ENCODE measurements around the gene PTGDR.

Gene PTGDR

DNA sequence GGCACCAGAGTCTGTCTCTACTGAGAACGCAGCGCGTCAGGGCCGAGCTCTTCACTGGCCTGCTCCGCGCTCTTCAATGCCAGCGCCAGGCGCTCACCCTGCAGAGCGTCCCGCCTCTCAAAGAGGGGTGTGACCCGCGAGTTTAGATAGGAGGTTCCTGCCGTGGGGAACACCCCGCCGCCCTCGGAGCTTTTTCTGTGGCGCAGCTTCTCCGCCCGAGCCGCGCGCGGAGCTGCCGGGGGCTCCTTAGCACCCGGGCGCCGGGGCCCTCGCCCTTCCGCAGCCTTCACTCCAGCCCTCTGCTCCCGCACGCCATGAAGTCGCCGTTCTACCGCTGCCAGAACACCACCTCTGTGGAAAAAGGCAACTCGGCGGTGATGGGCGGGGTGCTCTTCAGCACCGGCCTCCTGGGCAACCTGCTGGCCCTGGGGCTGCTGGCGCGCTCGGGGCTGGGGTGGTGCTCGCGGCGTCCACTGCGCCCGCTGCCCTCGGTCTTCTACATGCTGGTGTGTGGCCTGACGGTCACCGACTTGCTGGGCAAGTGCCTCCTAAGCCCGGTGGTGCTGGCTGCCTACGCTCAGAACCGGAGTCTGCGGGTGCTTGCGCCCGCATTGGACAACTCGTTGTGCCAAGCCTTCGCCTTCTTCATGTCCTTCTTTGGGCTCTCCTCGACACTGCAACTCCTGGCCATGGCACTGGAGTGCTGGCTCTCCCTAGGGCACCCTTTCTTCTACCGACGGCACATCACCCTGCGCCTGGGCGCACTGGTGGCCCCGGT, at the start of gene PTGDR:
Gene PTGDR (plus strand): TSS at position 198 of the 778 bp plus-strand sequence. CDS start 117 bp downstream, at position 315.
- Histone ChIP-seq H2AFZ (ENCODE audit: low read length, unreplicated experiment) (peak within 1 kb of the TSS; percentile 79), H3K36me3 (ENCODE audit: insufficient read depth, low read length) (no peaks in the 10 kb centered on the region), H3K27ac (ENCODE audit: low read depth, low read length) (peak within 1 kb of the TSS; percentile 91), H3K4me1 (ENCODE audit: control insufficient read depth, insufficient read depth, low read length, unreplicated experiment) (peaks cover 27% of the 10 kb centered on the region), H3K4me3 (ENCODE audit: low read depth, low read length) (peak within 1 kb of the TSS; percentile 87), H3K27me3 (ENCODE audit: insufficient read depth, low read length) (no peaks in the 10 kb centered on the region), H3K79me2 (ENCODE audit: control insufficient read depth, insufficient read depth, low read length, unreplicated experiment) (no peaks in the 10 kb centered on the region)

- Histone ChIP-seq H3K4me3 (ENCODE audit: low read depth, low read length) (no peak overlapping the region), H3K36me3 (ENCODE audit: insufficient read depth, low read length) (no peaks in the 10 kb centered on the region), H3K27me3 (ENCODE audit: insufficient read depth, low read length) (no peaks in the 10 kb centered on the region), H3K4me1 (ENCODE audit: control insufficient read depth, insufficient read depth, low read length, unreplicated experiment) (peaks cover 12% of the 10 kb centered on the region), H3K79me2 (ENCODE audit: control insufficient read depth, insufficient read depth, low read length, unreplicated experiment) (no peaks in the 10 kb centered on the region), H2AFZ (ENCODE audit: low read length, unreplicated experiment) (no peak overlapping the region), H3K27ac (ENCODE audit: low read depth, low read length) (no peak overlapping the region)
Measured at GRCh38 chr14:52219488-52220084, 47.9 kb upstream of the PTGDR start.

- H3K27ac ChIP-seq (ENCODE audit: low read depth, low read length), result no peak overlapping the region
- H3K36me3 ChIP-seq (ENCODE audit: insufficient read depth, low read length), result no peaks in the 10 kb centered on the region
- H3K4me1 ChIP-seq (ENCODE audit: control insufficient read depth, insufficient read depth, low read length, unreplicated experiment), result peaks cover 12% of the 10 kb centered on the region
- H3K27me3 ChIP-seq (ENCODE audit: insufficient read depth, low read length), result no peaks in the 10 kb centered on the region
- H3K4me3 ChIP-seq (ENCODE audit: low read depth, low read length), result peak overlapping the region; percentile 67
- H3K79me2 ChIP-seq (ENCODE audit: control insufficient read depth, insufficient read depth, low read length, unreplicated experiment), result no peaks in the 10 kb centered on the region
- peak overlapping the region; percentile 91 for H2AFZ ChIP-seq (ENCODE audit: low read length, unreplicated experiment)
Measured at GRCh38 chr14:52220924-52221811, 46.3 kb upstream of the PTGDR start.

DNA sequence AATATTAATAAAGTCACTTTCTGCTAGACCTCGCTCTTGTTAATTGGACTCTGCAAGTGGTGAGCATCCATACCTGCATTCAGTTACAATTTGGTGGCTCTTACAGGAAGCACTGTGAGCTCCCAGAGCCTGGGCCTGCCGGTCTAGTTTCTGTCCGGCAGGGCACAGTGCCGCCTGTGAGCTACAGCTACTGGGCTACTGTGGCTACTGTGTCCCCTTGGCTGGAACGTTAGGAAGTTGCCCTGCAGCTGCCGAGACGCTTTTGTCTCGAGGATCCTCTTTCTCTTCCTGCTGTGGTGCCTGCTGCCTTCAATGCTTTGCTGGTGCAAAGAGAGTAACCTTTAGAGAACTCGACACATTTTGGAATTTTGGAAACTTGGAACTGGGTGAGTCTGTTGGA, 44.6 kb upstream of the PTGDR start:
- Histone ChIP-seq H3K36me3 (ENCODE audit: insufficient read depth, low read length) (no peaks in the 10 kb centered on the region), H3K4me3 (ENCODE audit: low read depth, low read length) (no peak overlapping the region), H3K27me3 (ENCODE audit: insufficient read depth, low read length) (no peaks in the 10 kb centered on the region), H2AFZ (ENCODE audit: low read length, unreplicated experiment) (peak overlapping the region; percentile 85), H3K4me1 (ENCODE audit: control insufficient read depth, insufficient read depth, low read length, unreplicated experiment) (peaks cover 12% of the 10 kb centered on the region), H3K79me2 (ENCODE audit: control insufficient read depth, insufficient read depth, low read length, unreplicated experiment) (no peaks in the 10 kb centered on the region), H3K27ac (ENCODE audit: low read depth, low read length) (no peak overlapping the region)

- Histone ChIP-seq H3K27me3 (ENCODE audit: insufficient read depth, low read length) (no peaks in the 10 kb centered on the region), H3K27ac (ENCODE audit: low read depth, low read length) (no peak overlapping the region), H3K79me2 (ENCODE audit: control insufficient read depth, insufficient read depth, low read length, unreplicated experiment) (no peaks in the 10 kb centered on the region), H3K4me1 (ENCODE audit: control insufficient read depth, insufficient read depth, low read length, unreplicated experiment) (peaks cover 6% of the 10 kb centered on the region), H3K36me3 (ENCODE audit: insufficient read depth, low read length) (no peaks in the 10 kb centered on the region), H2AFZ (ENCODE audit: low read length, unreplicated experiment) (no peak overlapping the region), H3K4me3 (ENCODE audit: low read depth, low read length) (no peak overlapping the region)
Measured at GRCh38 chr14:52227619-52228222, 39.8 kb upstream of the PTGDR start.

DNA sequence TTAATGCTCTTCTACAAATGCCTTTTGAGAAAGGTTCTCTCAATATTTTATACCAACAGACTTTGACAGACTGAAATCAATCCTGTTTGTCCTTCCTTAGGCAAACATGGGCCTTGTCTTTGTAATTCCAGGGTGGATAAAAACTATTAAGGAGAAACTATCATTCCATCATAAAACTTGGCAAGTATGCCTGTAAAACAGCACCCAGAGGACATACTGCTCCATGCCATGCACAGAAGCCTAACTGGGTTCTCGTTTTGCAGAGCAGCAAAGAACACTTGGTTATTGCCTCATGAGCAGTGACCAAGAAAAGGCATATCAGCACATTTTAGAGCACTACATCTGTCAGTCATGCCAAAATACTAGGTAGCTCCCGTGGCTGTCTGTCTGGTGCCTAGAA, 33.8 kb upstream of the PTGDR start:
- peaks cover 6% of the 10 kb centered on the region for H3K4me1 ChIP-seq (ENCODE audit: control insufficient read depth, insufficient read depth, low read length, unreplicated experiment)
- no peak overlapping the region for H3K27ac ChIP-seq (ENCODE audit: low read depth, low read length)
- no peaks in the 10 kb centered on the region for H3K36me3 ChIP-seq (ENCODE audit: insufficient read depth, low read length)
- H3K79me2 ChIP-seq (ENCODE audit: control insufficient read depth, insufficient read depth, low read length, unreplicated experiment), result no peaks in the 10 kb centered on the region
- no peak overlapping the region for H3K4me3 ChIP-seq (ENCODE audit: low read depth, low read length)
- H2AFZ ChIP-seq (ENCODE audit: low read length, unreplicated experiment), result no peak overlapping the region
- H3K27me3 ChIP-seq (ENCODE audit: insufficient read depth, low read length), result no peaks in the 10 kb centered on the region

DNA sequence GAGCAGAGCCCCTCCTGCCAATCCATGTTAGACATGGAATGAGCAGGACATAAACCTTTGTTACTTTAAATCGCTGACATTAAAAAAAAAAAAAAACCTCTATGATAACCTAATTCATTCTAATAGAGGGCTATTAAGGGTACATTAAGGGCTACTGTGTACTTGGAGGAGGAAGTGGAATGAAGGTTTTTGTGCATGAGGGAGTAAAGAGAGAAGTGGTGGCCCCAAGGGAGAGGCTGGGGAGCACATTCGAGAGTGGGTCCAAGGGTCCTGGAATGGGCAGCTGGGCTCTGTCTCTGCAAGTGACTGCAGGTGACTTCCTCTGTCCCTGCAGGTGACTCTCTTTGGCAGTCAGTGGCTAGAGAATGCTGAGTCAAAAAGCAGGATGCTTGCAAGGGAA, 32.1 kb upstream of the PTGDR start:
- no peaks in the 10 kb centered on the region for H3K36me3 ChIP-seq (ENCODE audit: insufficient read depth, low read length)
- no peak overlapping the region for H2AFZ ChIP-seq (ENCODE audit: low read length, unreplicated experiment)
- no peaks in the 10 kb centered on the region for H3K27me3 ChIP-seq (ENCODE audit: insufficient read depth, low read length)
- H3K4me3 ChIP-seq (ENCODE audit: low read depth, low read length), result no peak overlapping the region
- no peak overlapping the region for H3K27ac ChIP-seq (ENCODE audit: low read depth, low read length)
- no peaks in the 10 kb centered on the region for H3K79me2 ChIP-seq (ENCODE audit: control insufficient read depth, insufficient read depth, low read length, unreplicated experiment)
- peaks cover 8% of the 10 kb centered on the region for H3K4me1 ChIP-seq (ENCODE audit: control insufficient read depth, insufficient read depth, low read length, unreplicated experiment)

GRCh38 chr14:52235866-52236510, 31.5 kb upstream of the PTGDR start:
- Histone ChIP-seq H3K79me2 (ENCODE audit: control insufficient read depth, insufficient read depth, low read length, unreplicated experiment) (no peaks in the 10 kb centered on the region), H3K4me1 (ENCODE audit: control insufficient read depth, insufficient read depth, low read length, unreplicated experiment) (peaks cover 13% of the 10 kb centered on the region), H3K27me3 (ENCODE audit: insufficient read depth, low read length) (no peaks in the 10 kb centered on the region), H3K27ac (ENCODE audit: low read depth, low read length) (no peak overlapping the region), H3K4me3 (ENCODE audit: low read depth, low read length) (no peak overlapping the region), H2AFZ (ENCODE audit: low read length, unreplicated experiment) (no peak overlapping the region), H3K36me3 (ENCODE audit: insufficient read depth, low read length) (no peaks in the 10 kb centered on the region)

GRCh38 chr14:52238682-52239081, 28.8 kb upstream of the PTGDR start:
- no peaks in the 10 kb centered on the region for H3K27me3 ChIP-seq (ENCODE audit: insufficient read depth, low read length)
- H3K4me1 ChIP-seq (ENCODE audit: control insufficient read depth, insufficient read depth, low read length, unreplicated experiment), result peaks cover 29% of the 10 kb centered on the region
- no peaks in the 10 kb centered on the region for H3K79me2 ChIP-seq (ENCODE audit: control insufficient read depth, insufficient read depth, low read length, unreplicated experiment)
- H2AFZ ChIP-seq (ENCODE audit: low read length, unreplicated experiment), result no peak overlapping the region
- no peak overlapping the region for H3K4me3 ChIP-seq (ENCODE audit: low read depth, low read length)
- H3K36me3 ChIP-seq (ENCODE audit: insufficient read depth, low read length), result no peaks in the 10 kb centered on the region
- no peak overlapping the region for H3K27ac ChIP-seq (ENCODE audit: low read depth, low read length)

- Histone ChIP-seq H2AFZ (ENCODE audit: low read length, unreplicated experiment) (peak overlapping the region; percentile 64), H3K4me3 (ENCODE audit: low read depth, low read length) (peak overlapping the region; percentile 60), H3K27ac (ENCODE audit: low read depth, low read length) (peak overlapping the region; percentile 94), H3K27me3 (ENCODE audit: insufficient read depth, low read length) (no peaks in the 10 kb centered on the region), H3K79me2 (ENCODE audit: control insufficient read depth, insufficient read depth, low read length, unreplicated experiment) (no peaks in the 10 kb centered on the region), H3K36me3 (ENCODE audit: insufficient read depth, low read length) (no peaks in the 10 kb centered on the region), H3K4me1 (ENCODE audit: control insufficient read depth, insufficient read depth, low read length, unreplicated experiment) (peaks cover 38% of the 10 kb centered on the region)
Measured at GRCh38 chr14:52240623-52241022, 26.9 kb upstream of the PTGDR start.
